GM20000 (cell line): ENCODE results near the gene PCCA.

Experiments
- DNase-seq: peaks from one replicate; pipeline ENCODE4 v3.0.0; 2012; ENCODE audit warnings: low spot score
- CTCF ChIP-seq: IDR thresholded peaks from 2 replicates; pipeline ENCODE4 v1.5.1; 2012; ENCODE audit warnings: mild to moderate bottlenecking, control low read depth; ENCODE audit errors: extremely low read depth, missing control alignments

PCCA gene

GRCh38 chr13:100203696-100204367 lies 114.9 kb downstream of the PCCA start:
- no peak for TF ChIP-seq CTCF
- DNase-seq, result peak; percentile 38

- no peak for TF ChIP-seq CTCF
- no peak for DNase-seq
These were observed 119.1 kb downstream of the PCCA start for GRCh38 chr13:100208002-100208401.

DNA sequence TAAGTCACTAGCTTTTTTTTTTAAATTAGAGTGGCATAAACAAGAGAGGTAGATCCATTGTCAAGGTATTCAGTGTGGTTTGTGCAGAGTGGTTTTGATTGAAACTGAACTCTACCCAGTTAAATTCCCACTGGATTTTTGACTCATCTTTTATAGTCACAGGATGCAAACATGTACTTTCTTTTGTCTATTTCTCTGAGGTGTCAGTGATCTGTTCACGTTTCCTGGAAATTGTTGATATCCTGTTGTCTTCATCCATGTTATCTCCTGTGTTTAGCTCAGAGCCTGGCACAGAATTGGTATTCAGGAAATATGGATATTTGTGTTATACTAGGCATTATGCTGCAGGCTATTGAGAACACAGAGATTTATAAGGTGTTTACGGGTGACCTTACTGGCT lies 119.7 kb downstream of the PCCA start:
- no peak for DNase-seq
- TF ChIP-seq CTCF, result no peak

DNA sequence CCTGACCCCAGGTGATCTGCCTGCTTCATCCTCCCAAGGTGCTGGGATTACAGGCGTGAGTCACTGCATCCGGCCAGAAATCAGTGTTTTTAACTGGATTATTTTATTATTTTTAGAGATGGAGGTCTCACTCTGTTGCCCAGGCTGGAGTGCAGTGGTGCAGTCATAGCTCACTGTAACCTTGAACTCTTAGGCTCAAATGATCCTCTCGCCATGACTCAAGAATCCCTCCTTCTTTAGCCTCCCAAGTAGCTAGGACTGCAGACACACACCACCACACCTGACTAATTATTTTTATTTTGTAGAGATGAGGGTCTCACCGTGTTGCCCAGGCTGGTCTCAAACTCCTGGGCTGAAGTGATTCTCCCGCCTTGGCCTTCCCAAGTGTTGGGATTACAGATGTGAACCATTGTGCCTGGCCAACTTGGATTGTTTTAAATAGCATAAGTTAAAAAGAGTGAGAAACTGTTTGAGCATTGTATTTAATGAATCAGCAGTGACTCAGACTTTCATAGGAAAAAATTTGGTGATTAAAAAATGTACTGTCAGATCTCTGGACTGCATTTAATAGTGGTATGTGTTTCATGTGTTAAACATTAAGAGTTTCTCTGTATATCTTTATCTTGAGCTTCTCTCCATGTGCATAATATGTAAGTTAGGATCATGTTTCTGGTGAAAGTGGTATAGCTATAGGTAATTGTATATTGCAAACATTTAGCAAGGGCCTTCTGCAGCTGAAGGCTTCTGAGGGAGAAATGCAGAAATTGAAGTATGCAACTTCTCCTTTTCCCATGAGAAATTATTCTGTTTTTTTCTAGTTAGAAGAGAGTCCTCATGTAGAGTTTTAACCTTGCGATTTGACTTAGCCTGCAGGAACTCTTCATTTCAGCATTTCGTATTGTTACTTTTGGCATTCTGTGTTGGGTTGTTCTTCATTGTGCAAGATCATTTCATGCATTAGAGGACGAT lies 121.2 kb downstream of the PCCA start:
- no peak for TF ChIP-seq CTCF
- no peak for DNase-seq

DNA sequence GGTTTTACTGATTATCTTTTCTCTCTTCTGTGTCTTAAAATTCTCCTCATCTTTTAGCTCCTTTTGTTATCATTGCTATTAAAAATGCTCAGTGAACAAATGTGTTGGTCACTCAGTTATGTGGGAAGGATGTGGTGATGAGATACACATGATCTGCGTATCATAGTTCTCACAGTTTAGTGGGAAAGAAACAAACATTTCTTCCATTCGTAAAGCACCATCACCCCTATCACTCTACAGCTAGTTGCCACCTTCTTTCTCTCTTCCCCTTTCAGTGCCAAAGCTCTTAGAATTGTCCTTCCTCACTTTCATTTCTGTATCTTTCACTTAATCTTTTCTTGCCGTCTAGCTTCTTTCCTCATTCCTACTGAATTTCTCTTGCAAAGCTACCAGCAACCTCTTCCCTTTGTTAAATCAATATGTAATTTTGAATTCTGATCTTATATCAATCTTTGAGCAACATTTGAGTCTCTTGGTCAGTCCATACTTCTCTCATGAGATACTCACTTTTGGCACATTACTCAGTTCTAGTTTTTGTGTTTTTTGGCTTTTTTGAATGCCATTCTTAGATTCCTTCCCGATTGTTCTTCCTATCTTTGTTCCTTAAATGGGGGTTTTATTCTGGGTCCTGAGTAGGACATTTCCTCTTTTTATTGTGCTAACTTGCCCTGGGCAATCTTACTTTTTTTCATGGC lies 122.3 kb downstream of the PCCA start:
- TF ChIP-seq CTCF, result no peak
- no peak for DNase-seq

GRCh38 chr13:100212904-100213553 lies 124.1 kb downstream of the PCCA start:
- no peak for DNase-seq
- TF ChIP-seq CTCF, result no peak
